MM.1S (cell line): Measurements from ENCODE around the gene ANGPT4.

Source experiments
- DNase-seq: peaks from one replicate; pipeline ENCODE4 v3.0.0-alpha.2; 2015
- H2AFZ ChIP-seq: fragments of 300-600 bp; sonication (generic); 2 replicates; pipeline ENCODE4 v1.6.0; 2016; ENCODE audit warnings: antibody characterized with exemption, low read length
- H3F3A ChIP-seq: fragments of 300-600 bp; sonication (generic); 2 replicates; pipeline ENCODE4 v1.6.1; 2016; ENCODE audit warnings: mild to moderate bottlenecking, antibody characterized with exemption, low read length, moderate library complexity, mixed read lengths; ENCODE audit not compliant: insufficient read depth
- H3K27ac ChIP-seq: fragments of 300-600 bp; sonication (generic); 2 replicates; pipeline ENCODE4 v1.5.1; 2016; ENCODE audit warnings: mild to moderate bottlenecking, low read length
- H3K27me3 ChIP-seq: fragments of 300-600 bp; sonication (generic); replicated peaks from 2 replicates; pipeline ENCODE4 v1.6.0; 2016; ENCODE audit warnings: low read length; ENCODE audit not compliant: insufficient read depth
- H3K36me3 ChIP-seq: fragments of 300-600 bp; sonication (generic); replicated peaks from 2 replicates; pipeline ENCODE4 v1.6.1; 2016; ENCODE audit warnings: mild to moderate bottlenecking, low read length, mixed read lengths; ENCODE audit not compliant: insufficient read depth
- H3K4me1 ChIP-seq: fragments of 300-600 bp; sonication (generic); 2 replicates; pipeline ENCODE4 v1.6.1; 2016; ENCODE audit warnings: low read length, mixed read lengths
- H3K4me2 ChIP-seq: fragments of 300-600 bp; sonication (generic); 2 replicates; pipeline ENCODE4 v1.6.0; 2016; ENCODE audit warnings: low read depth, low read length
- H3K4me3 ChIP-seq: fragments of 300-600 bp; sonication (generic); 2 replicates; pipeline ENCODE4 v1.5.1; 2016; ENCODE audit warnings: low read length, mixed read lengths
- H3K79me2 ChIP-seq: fragments of 300-600 bp; sonication (generic); 2 replicates; pipeline ENCODE4 v1.6.1; 2016; ENCODE audit warnings: mixed run types, low read length, mixed read lengths
- H3K9ac ChIP-seq: fragments of 300-600 bp; sonication (generic); 2 replicates; pipeline ENCODE4 v1.6.1; 2016; ENCODE audit warnings: low read length, mixed read lengths
- H3K9me2 ChIP-seq: fragments of 300-600 bp; sonication (generic); replicated peaks from 2 replicates; pipeline ENCODE4 v1.6.1; 2016; ENCODE audit warnings: mild to moderate bottlenecking, low read length, mixed read lengths; ENCODE audit not compliant: insufficient read depth
- H3K9me3 ChIP-seq: fragments of 300-600 bp; sonication (generic); replicated peaks from 2 replicates; pipeline ENCODE4 v1.6.1; 2016; ENCODE audit warnings: mild to moderate bottlenecking, low read length, mixed read lengths; ENCODE audit not compliant: insufficient read depth
- H4K20me1 ChIP-seq: fragments of 300-600 bp; sonication (generic); 2 replicates; pipeline ENCODE4 v1.6.1; 2016; ENCODE audit warnings: mild to moderate bottlenecking, low read length, moderate library complexity, mixed read lengths; ENCODE audit not compliant: insufficient read depth
- CTCF ChIP-seq: fragments of 300-600 bp; sonication (generic); IDR thresholded peaks from 2 replicates; pipeline ENCODE4 v1.5.1; 2016; ENCODE audit warnings: antibody characterized with exemption, low read length, mixed read lengths
- EZH2 ChIP-seq: fragments of 300-600 bp; sonication (generic); optimal IDR thresholded peaks from 2 replicates; pipeline ENCODE3; 2017; ENCODE audit warnings: low read depth, mild to moderate bottlenecking, antibody characterized with exemption, low read length, mixed read lengths
- EZH2phosphoT487 ChIP-seq: fragments of 300-600 bp; sonication (generic); IDR thresholded peaks from 2 replicates; pipeline ENCODE4 v1.6.1; 2018; ENCODE audit warnings: antibody characterized with exemption, low read length

ANGPT4 gene

GRCh38 chr20:833121-833449 lies 83.0 kb downstream of the ANGPT4 start:
- TF ChIP-seq EZH2 (no peak), CTCF (no peak), EZH2phosphoT487 (no peak)
- Histone ChIP-seq H3K4me1 (peaks cover 28% of the 10 kb centered on the region), H3K4me3 (peak overlapping the region; percentile 68), H3K79me2 (peaks cover 40% of the 10 kb centered on the region), H4K20me1 (no peaks in the 10 kb centered on the region), H3K9me3 (no peaks in the 10 kb centered on the region), H3K9me2 (no peaks in the 10 kb centered on the region), H2AFZ (peak overlapping the region; percentile 87), H3K27me3 (no peaks in the 10 kb centered on the region), H3K36me3 (no peaks in the 10 kb centered on the region), H3K27ac (peak overlapping the region; percentile 9; the same call in 1 of the 2 replicates), H3K9ac (peak overlapping the region; percentile 84; the same call in 1 of the 2 replicates), H3F3A (peaks cover 14% of the 10 kb centered on the region), H3K4me2 (peak overlapping the region; percentile 90)
- DNase-seq: no peak

DNA sequence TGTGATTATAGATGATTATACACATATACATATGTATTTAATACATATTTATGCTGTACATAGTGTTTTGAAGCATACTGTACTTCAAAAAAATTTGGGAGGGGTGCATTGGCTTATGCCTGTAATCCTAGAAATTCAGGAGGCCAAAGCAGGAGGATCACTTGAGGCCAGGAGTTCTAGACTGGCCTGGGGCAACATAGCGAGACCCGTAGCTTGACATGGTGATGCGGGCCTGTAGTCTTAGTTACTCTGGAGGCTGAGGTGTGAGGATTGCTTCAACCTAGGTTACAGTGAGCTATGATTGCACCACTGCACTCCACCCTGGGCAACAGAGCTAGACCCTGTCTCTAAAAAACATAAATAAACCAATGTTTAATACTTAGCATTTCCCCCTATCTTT lies 84.2 kb downstream of the ANGPT4 start:
- TF ChIP-seq CTCF (no peak), EZH2 (no peak), EZH2phosphoT487 (no peak)
- Histone ChIP-seq H3K4me1 (peaks cover 28% of the 10 kb centered on the region), H3K9ac (no peak overlapping the region), H3K79me2 (peaks cover 29% of the 10 kb centered on the region), H3K27me3 (no peaks in the 10 kb centered on the region), H3K27ac (no peak overlapping the region), H3K9me3 (no peaks in the 10 kb centered on the region), H3K4me3 (no peak overlapping the region), H3K9me2 (no peaks in the 10 kb centered on the region), H4K20me1 (no peaks in the 10 kb centered on the region), H3K4me2 (no peak overlapping the region), H3K36me3 (no peaks in the 10 kb centered on the region), H3F3A (peaks cover 14% of the 10 kb centered on the region), H2AFZ (no peak overlapping the region)
- no peak for DNase-seq

- Histone ChIP-seq H3K27me3 (no peaks in the 10 kb centered on the region), H4K20me1 (no peaks in the 10 kb centered on the region), H3K4me3 (no peak overlapping the region), H3K9me3 (no peaks in the 10 kb centered on the region), H3F3A (peaks cover 14% of the 10 kb centered on the region), H3K9me2 (no peaks in the 10 kb centered on the region), H2AFZ (no peak overlapping the region), H3K27ac (no peak overlapping the region), H3K4me1 (peaks cover 24% of the 10 kb centered on the region), H3K4me2 (no peak overlapping the region), H3K9ac (no peak overlapping the region), H3K36me3 (no peaks in the 10 kb centered on the region), H3K79me2 (peaks cover 22% of the 10 kb centered on the region)
- no peak for DNase-seq
- no peak for TF ChIP-seq EZH2
- no peak for TF ChIP-seq CTCF
- TF ChIP-seq EZH2phosphoT487: no peak
Observed at GRCh38 chr20:831251-831650, 84.9 kb downstream of the ANGPT4 start.
